Stimulated activated naive CD8-positive, alpha-beta T cell treated with anti-CD3 and anti-CD28 coated beads, Interleukin-15, Interleukin-2, amounts not matched to agents 100 ng/mL and 50 ng/mL, for 24 hours (primary cell): ENCODE results near the gene ABCD1.

Source experiments
- H3K27ac Mint-ChIP-seq: one replicate; pipeline ENCODE4 v1.8.0; 2021; ENCODE audit warnings: mild to moderate bottlenecking, mixed read lengths
- H3K27me3 Mint-ChIP-seq: one replicate; pipeline ENCODE4 v1.8.0; 2021; ENCODE audit warnings: mixed read lengths
- H3K36me3 Mint-ChIP-seq: one replicate; pipeline ENCODE4 v1.8.0; 2021; ENCODE audit warnings: low read depth, mixed read lengths
- H3K4me1 Mint-ChIP-seq: one replicate; pipeline ENCODE4 v1.8.0; 2021; ENCODE audit warnings: low read depth, mixed read lengths
- H3K4me3 Mint-ChIP-seq: one replicate; pipeline ENCODE4 v1.8.0; 2021; ENCODE audit warnings: mild to moderate bottlenecking, mixed read lengths
- H3K9me3 Mint-ChIP-seq: one replicate; pipeline ENCODE4 v1.8.0; 2021; ENCODE audit warnings: mixed read lengths

The ABCD1 gene

DNA sequence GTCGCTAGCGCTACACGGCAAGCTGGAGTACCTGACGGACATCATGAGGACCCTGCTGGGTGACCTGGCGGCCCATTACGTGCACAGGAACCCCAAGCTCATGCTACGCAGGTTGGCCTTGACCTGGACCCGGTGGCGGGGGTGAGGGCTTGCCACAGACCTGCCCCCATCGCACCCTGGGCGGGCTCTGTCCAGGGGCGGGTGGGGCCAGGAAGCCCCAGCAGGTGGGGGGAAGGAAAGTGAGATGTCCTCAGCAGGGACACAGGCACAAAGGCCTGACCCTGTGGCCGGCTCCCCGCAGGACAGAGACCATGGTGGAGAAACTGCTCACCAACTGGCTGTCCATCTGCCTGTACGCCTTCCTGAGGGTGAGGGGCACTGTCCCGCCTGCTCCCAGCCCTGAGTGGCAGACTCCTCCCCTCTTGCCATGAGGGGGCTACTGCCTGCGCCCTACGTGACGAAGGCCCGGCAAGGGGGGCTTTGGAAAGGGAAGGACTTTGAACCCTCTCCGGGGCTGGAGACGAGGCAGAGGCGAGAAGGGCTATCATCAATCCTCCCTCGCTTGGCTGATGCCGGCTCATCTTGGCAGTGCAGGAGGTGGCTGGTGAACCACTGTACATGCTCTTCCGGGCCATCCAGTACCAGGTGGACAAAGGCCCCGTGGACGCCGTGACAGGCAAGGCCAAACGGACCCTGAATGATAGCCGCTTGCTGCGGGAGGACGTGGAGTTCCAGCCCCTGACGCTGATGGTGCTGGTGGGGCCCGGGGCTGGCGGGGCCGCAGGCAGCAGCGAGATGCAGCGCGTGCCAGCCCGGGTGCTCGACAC lies 50.9 kb downstream of the ABCD1 start:
- no peaks in the 10 kb centered on the region for H3K9me3 Mint-ChIP-seq
- H3K27ac Mint-ChIP-seq, result no peak overlapping the region
- H3K4me3 Mint-ChIP-seq, result no peak overlapping the region
- H3K27me3 Mint-ChIP-seq, result no peaks in the 10 kb centered on the region
- peaks cover 5% of the 10 kb centered on the region for H3K4me1 Mint-ChIP-seq
- no peaks in the 10 kb centered on the region for H3K36me3 Mint-ChIP-seq

GRCh38 chrX:153776120-153776599 lies 51.5 kb downstream of the ABCD1 start:
- Mint-ChIP-seq H3K27me3 (no peaks in the 10 kb centered on the region), H3K9me3 (no peaks in the 10 kb centered on the region), H3K4me3 (no peak overlapping the region), H3K27ac (no peak overlapping the region), H3K4me1 (peaks cover 5% of the 10 kb centered on the region), H3K36me3 (no peaks in the 10 kb centered on the region)

- Mint-ChIP-seq H3K9me3 (no peaks in the 10 kb centered on the region), H3K4me3 (no peak overlapping the region), H3K36me3 (no peaks in the 10 kb centered on the region), H3K4me1 (peaks cover 5% of the 10 kb centered on the region), H3K27ac (no peak overlapping the region), H3K27me3 (no peaks in the 10 kb centered on the region)
Observed at GRCh38 chrX:153776611-153777045, 52.0 kb downstream of the ABCD1 start.

DNA sequence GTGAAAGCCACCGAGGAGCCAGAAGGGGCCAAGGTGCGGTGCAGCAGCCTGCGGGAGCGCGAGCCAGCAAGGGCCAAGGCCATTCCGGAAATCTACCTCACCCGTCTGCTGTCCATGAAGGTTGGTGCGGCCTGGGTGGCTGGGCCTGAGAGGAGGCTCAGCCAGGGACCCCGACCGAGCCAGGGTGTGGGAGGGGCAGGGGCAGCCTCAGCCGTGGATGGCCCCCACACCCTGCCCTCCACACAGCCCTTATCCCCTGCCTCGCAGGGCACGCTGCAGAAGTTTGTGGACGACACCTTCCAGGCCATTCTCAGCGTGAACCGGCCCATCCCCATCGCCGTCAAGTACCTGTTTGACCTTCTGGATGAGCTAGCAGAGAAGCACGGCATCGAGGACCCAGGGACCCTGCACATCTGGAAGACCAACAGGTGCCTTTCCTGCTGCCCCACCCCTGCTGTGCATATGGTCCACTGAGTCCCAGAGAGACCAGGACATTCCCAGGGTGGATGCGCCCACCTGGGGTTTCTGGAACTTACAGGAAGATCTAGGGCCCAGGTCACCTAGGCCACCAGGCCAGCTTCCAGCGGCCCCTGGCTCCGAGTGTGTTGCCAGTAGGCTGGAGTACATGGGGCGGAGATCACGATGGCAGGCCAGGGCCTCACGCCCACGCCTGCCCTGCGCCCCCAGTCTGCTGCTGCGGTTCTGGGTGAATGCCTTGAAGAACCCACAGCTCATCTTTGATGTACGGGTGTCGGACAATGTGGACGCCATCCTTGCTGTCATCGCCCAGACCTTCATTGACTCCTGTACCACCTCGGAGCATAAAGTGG lies 52.8 kb downstream of the ABCD1 start:
- no peak overlapping the region for H3K27ac Mint-ChIP-seq
- no peaks in the 10 kb centered on the region for H3K36me3 Mint-ChIP-seq
- no peak overlapping the region for H3K4me3 Mint-ChIP-seq
- H3K27me3 Mint-ChIP-seq, result no peaks in the 10 kb centered on the region
- H3K9me3 Mint-ChIP-seq, result no peaks in the 10 kb centered on the region
- H3K4me1 Mint-ChIP-seq, result peaks cover 5% of the 10 kb centered on the region

- Mint-ChIP-seq H3K9me3 (no peaks in the 10 kb centered on the region), H3K27ac (no peak overlapping the region), H3K4me1 (peaks cover 5% of the 10 kb centered on the region)
Observed at GRCh38 chrX:153778181-153778580, 53.5 kb downstream of the ABCD1 start.

GRCh38 chrX:153778684-153779101 lies 54.0 kb downstream of the ABCD1 start:
- Mint-ChIP-seq H3K36me3 (no peaks in the 10 kb centered on the region), H3K27me3 (no peaks in the 10 kb centered on the region), H3K9me3 (no peaks in the 10 kb centered on the region), H3K4me3 (no peak overlapping the region), H3K27ac (no peak overlapping the region), H3K4me1 (peaks cover 5% of the 10 kb centered on the region)

More at GRCh38 chrX:153778181-153778580, 53.5 kb downstream of the ABCD1 start:
- no peaks in the 10 kb centered on the region for H3K36me3 Mint-ChIP-seq
- H3K27me3 Mint-ChIP-seq, result no peaks in the 10 kb centered on the region
- no peak overlapping the region for H3K4me3 Mint-ChIP-seq

DNA sequence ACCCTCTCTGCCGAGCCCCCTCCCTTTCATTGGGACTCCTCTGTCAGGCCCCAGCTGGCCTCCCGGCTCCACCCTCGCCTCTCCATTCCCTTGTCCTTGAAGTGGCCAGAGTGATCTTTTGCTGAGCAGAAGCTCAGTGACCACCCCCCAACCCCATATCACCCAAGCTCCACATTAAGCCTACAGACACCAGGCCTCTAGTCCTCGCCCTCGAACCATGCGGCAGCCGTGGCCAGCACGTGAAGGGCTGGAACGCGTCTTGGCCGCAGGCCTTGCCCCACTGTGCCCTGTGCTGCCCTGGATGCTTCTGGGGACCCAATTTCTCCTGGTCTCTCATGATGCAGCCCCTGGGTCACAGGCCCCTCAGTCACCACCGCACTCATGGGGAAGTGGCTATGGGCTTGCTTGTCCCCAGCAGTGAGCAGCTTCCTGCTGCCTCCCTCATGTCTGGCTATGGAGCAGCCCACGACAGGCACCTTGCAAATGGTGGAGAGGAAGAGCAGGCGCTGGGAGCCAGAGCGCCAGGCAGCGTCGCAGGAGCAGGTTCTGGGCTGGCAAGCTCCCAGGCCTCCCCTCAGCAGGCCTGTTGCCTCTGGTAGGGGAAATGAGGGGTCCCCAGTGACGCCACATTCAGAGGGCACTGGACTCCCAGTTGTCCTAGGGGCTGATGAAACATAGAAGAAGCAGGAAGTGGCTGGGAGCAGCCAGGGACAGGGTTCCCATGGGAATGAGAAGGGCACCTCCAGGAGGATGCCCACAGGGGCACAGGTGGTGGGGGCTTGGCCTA lies 55.4 kb downstream of the ABCD1 start:
- peaks cover 5% of the 10 kb centered on the region for H3K4me1 Mint-ChIP-seq
- no peak overlapping the region for H3K27ac Mint-ChIP-seq
- no peak overlapping the region for H3K4me3 Mint-ChIP-seq
- no peaks in the 10 kb centered on the region for H3K9me3 Mint-ChIP-seq
- no peaks in the 10 kb centered on the region for H3K27me3 Mint-ChIP-seq
- H3K36me3 Mint-ChIP-seq, result no peaks in the 10 kb centered on the region

DNA sequence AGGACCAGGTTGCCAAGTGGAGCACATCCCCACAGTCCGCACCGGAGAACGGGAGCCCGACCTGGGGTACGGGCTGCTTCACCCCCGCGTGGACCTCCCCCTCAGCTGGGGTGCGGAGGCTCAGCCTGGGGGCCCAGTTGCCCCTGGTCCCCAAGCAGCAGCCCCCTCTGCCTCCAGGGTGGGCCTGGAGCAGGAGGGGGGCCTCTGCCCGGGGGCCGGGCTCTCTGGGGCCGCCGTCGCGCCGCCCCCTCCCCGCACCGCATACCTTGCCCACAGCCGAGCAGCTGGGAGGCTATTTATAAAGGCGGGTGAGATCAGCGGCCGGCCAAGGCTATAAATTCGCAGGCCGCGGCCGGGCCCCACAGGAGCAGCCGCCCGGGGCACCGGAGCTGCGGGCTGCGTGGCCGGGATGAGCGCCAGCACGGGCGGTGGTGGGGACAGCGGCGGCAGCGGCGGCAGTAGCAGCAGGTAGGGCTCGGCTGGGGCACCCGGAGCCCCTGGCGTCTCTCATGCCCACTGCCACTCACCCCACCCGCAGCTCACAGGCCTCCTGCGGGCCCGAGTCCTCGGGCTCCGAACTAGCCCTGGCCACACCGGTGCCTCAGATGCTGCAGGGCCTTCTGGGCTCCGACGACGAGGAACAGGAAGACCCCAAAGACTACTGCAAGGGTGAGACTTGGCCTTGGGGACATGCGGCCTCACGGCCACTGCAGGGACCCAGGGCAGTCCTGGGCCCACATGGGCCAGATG lies 56.2 kb downstream of the ABCD1 start, which contains the start of gene SRPK3:
SRPK3 (plus strand) TSS at position 364 of the 750 bp plus-strand sequence; CDS start at position 410, 46 bp downstream.
- Mint-ChIP-seq H3K27me3 (no peaks in the 10 kb centered on the region), H3K9me3 (no peaks in the 10 kb centered on the region), H3K27ac (no peak within 1 kb of the TSS), H3K36me3 (no peaks in the 10 kb centered on the region), H3K4me1 (peaks cover 5% of the 10 kb centered on the region), H3K4me3 (no peak within 1 kb of the TSS)

GRCh38 chrX:153781428-153782047 lies 56.9 kb downstream of the ABCD1 start:
- no peaks in the 10 kb centered on the region for H3K9me3 Mint-ChIP-seq
- H3K36me3 Mint-ChIP-seq, result peaks cover 4% of the 10 kb centered on the region
- H3K27ac Mint-ChIP-seq, result no peak overlapping the region
- H3K27me3 Mint-ChIP-seq, result no peaks in the 10 kb centered on the region
- peaks cover 5% of the 10 kb centered on the region for H3K4me1 Mint-ChIP-seq
- H3K4me3 Mint-ChIP-seq, result no peak overlapping the region

DNA sequence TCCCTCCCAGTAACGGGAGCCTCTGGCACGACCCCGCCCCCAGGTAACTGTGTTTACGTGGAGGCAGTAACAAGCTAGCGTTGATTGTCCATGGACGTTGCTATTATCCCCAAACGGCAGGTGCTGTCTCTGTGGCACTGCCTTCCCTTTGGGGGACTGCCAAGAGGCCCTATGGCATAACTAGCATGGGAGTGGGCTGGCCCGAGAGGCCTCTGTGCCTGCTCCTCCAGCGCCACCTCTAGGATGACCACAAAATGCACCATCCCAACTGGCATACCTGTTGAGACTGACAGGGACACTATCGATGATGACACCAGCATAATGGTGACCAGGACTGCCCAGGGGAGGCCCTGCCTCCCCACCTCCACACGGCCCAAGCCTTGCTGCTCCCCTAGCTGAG lies 57.7 kb downstream of the ABCD1 start:
- no peaks in the 10 kb centered on the region for H3K27me3 Mint-ChIP-seq
- peaks cover 5% of the 10 kb centered on the region for H3K4me1 Mint-ChIP-seq
- H3K27ac Mint-ChIP-seq, result no peak overlapping the region
- H3K9me3 Mint-ChIP-seq, result no peaks in the 10 kb centered on the region
- H3K4me3 Mint-ChIP-seq, result no peak overlapping the region
- H3K36me3 Mint-ChIP-seq, result peaks cover 6% of the 10 kb centered on the region

GRCh38 chrX:153782871-153783270 lies 58.2 kb downstream of the ABCD1 start:
- Mint-ChIP-seq H3K36me3 (peaks cover 6% of the 10 kb centered on the region), H3K4me3 (no peak overlapping the region), H3K4me1 (peaks cover 5% of the 10 kb centered on the region), H3K27ac (no peak overlapping the region), H3K9me3 (no peaks in the 10 kb centered on the region), H3K27me3 (no peaks in the 10 kb centered on the region)

GRCh38 chrX:153783378-153784013 lies 58.8 kb downstream of the ABCD1 start:
- peaks cover 5% of the 10 kb centered on the region for H3K4me1 Mint-ChIP-seq
- peaks cover 6% of the 10 kb centered on the region for H3K36me3 Mint-ChIP-seq
- no peak overlapping the region for H3K4me3 Mint-ChIP-seq
- H3K9me3 Mint-ChIP-seq, result no peaks in the 10 kb centered on the region
- H3K27me3 Mint-ChIP-seq, result no peaks in the 10 kb centered on the region
- no peak overlapping the region for H3K27ac Mint-ChIP-seq

DNA sequence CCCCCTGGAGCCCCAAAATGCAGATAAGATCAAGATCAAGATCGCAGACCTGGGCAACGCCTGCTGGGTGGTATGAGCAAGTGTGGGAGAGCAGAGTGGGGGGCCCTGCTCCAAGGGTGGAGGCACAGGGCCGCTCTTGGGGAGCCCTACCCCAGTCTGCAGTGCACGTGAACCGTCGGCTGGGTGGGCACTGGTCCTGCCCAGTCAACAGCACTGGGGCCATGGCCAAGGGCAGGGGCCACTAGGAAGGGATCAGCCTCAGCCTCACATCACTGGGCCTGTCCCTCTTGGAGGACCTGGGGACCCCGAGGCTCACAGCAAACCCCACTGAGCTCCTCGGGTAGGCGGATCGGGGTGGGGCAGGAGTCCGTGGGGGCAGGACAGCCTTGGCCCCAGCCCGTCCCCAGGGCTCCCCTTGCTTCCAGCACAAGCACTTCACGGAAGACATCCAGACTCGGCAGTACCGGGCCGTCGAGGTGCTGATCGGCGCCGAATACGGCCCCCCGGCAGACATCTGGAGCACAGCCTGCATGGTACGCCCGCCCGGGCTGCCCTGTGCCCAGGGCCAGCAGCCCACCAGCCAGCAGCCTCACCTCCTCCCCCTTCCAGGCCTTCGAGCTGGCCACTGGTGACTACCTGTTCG lies 59.8 kb downstream of the ABCD1 start:
- H3K27ac Mint-ChIP-seq, result no peak overlapping the region
- H3K27me3 Mint-ChIP-seq, result no peaks in the 10 kb centered on the region
- peaks cover 6% of the 10 kb centered on the region for H3K36me3 Mint-ChIP-seq

More for the DNA sequence above, 59.8 kb downstream of the ABCD1 start:
- H3K9me3 Mint-ChIP-seq, result no peaks in the 10 kb centered on the region
- H3K4me3 Mint-ChIP-seq, result no peak overlapping the region
- H3K4me1 Mint-ChIP-seq, result peaks cover 5% of the 10 kb centered on the region
